WERI-Rb-1 (cell line): Measurements from ENCODE around the gene C1orf21.

Experiments used
- DNase-seq: peaks from one replicate; pipeline ENCODE4 v3.0.0-alpha.2; 2020
- H3K27ac ChIP-seq: fragments of 250-450 bp; sonication (Bioruptor Pico); 2 replicates; pipeline ENCODE4 v1.5.1; 2020; ENCODE audit warnings: mild to moderate bottlenecking, moderate library complexity
- H3K27me3 ChIP-seq: fragments of 250-450 bp; sonication (Bioruptor Pico); 2 replicates; pipeline ENCODE4 v1.5.1; 2021; ENCODE audit warnings: mild to moderate bottlenecking, low read depth, moderate library complexity; ENCODE audit not compliant: insufficient read depth, severe bottlenecking
- H3K36me3 ChIP-seq: fragments of 250-450 bp; sonication (Bioruptor Pico); 2 replicates; pipeline ENCODE4 v1.5.1; 2020; ENCODE audit warnings: mild to moderate bottlenecking, moderate library complexity
- H3K4me3 ChIP-seq: 2 replicates; pipeline ENCODE4 v1.5.1; 2011; ENCODE audit warnings: low read depth, mild to moderate bottlenecking, control low read depth, low read length
- H3K9me3 ChIP-seq: fragments of 250-450 bp; sonication (Bioruptor Pico); 2 replicates; pipeline ENCODE4 v1.5.1; 2021; ENCODE audit warnings: mild to moderate bottlenecking, moderate library complexity; ENCODE audit not compliant: severe bottlenecking
- TF ChIP-seq, protein P1 (sequence below): IDR thresholded peaks from 2 replicates; pipeline ENCODE4 v1.5.1; 2011; ENCODE audit warnings: low read depth, mild to moderate bottlenecking, control low read depth, inconsistent platforms, low read length

Gene C1orf21

GRCh38 chr1:184647471-184647870 is 260.6 kb downstream of the C1orf21 start:
- TF ChIP-seq, protein P1, sequence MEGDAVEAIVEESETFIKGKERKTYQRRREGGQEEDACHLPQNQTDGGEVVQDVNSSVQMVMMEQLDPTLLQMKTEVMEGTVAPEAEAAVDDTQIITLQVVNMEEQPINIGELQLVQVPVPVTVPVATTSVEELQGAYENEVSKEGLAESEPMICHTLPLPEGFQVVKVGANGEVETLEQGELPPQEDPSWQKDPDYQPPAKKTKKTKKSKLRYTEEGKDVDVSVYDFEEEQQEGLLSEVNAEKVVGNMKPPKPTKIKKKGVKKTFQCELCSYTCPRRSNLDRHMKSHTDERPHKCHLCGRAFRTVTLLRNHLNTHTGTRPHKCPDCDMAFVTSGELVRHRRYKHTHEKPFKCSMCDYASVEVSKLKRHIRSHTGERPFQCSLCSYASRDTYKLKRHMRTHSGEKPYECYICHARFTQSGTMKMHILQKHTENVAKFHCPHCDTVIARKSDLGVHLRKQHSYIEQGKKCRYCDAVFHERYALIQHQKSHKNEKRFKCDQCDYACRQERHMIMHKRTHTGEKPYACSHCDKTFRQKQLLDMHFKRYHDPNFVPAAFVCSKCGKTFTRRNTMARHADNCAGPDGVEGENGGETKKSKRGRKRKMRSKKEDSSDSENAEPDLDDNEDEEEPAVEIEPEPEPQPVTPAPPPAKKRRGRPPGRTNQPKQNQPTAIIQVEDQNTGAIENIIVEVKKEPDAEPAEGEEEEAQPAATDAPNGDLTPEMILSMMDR: no peak
- H3K36me3 ChIP-seq: no peaks in the 10 kb centered on the region
- H3K9me3 ChIP-seq: peaks cover 3% of the 10 kb centered on the region
- no peaks in the 10 kb centered on the region for H3K27me3 ChIP-seq
- no peak overlapping the region for H3K4me3 ChIP-seq
- no peak overlapping the region for H3K27ac ChIP-seq
- no peak for DNase-seq

DNA sequence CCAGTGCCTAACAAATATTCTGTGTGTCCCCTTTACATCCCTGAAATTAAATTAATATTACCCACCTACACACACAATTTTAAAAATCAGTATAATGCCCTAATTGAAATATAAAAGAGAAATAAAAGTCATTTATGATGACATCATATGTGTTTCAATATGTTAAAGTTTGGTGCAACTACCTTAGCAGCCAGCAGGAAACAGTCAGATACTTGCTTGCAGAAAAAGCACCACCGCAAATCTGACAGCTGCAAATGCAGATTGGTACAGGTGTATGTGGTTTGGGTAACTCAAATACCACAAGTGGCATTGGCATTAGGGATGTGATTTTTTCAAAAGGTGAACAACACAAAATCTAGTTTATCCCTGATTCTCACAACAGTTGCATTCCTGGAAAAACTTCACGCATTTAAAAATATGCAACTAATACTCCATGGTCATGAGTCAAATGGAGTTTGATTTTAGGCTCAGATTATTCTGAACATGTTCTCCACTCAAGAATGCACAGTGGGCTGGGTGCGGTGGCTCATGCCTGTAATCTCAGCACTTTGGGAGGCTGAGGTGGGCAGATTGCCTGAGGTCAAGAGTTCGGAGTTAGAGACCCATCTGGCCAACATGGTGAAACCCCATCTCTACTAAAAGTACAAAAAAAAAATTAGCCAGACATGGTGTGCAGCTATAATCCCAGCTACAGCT is 261.5 kb downstream of the C1orf21 start:
- TF ChIP-seq, protein P1: no peak
- Histone ChIP-seq H3K27me3 (no peaks in the 10 kb centered on the region), H3K4me3 (no peak overlapping the region), H3K36me3 (no peaks in the 10 kb centered on the region), H3K27ac (no peak overlapping the region), H3K9me3 (peaks cover 4% of the 10 kb centered on the region)
- DNase-seq: no peak

DNA sequence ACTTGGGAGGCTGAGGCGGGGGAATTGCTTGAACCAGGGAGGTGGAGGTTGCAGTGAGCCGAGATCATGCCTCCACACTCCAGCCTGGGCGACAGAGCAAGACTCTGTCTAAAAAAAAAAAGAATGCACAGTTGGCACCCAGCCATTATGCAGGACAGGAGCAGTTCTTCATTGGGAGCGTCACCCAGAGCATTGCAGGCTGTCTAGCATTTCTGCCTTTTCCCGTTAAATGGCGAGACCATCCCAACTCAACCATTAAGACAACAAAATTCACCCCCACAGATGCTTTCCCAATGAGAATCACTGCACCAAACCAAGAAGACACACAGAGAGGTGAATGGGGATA is 262.0 kb downstream of the C1orf21 start:
- no peak overlapping the region for H3K27ac ChIP-seq
- peaks cover 4% of the 10 kb centered on the region for H3K9me3 ChIP-seq
- no peak for DNase-seq
- TF ChIP-seq, protein P1: no peak
- H3K27me3 ChIP-seq: no peaks in the 10 kb centered on the region
- H3K4me3 ChIP-seq: no peak overlapping the region
- H3K36me3 ChIP-seq: no peaks in the 10 kb centered on the region

- Histone ChIP-seq H3K4me3 (no peak overlapping the region), H3K36me3 (no peaks in the 10 kb centered on the region), H3K27me3 (no peaks in the 10 kb centered on the region), H3K9me3 (peaks cover 4% of the 10 kb centered on the region), H3K27ac (no peak overlapping the region)
- TF ChIP-seq, protein P1: no peak
- DNase-seq: no peak
These were observed 262.6 kb downstream of the C1orf21 start for GRCh38 chr1:184649451-184649888.

DNA sequence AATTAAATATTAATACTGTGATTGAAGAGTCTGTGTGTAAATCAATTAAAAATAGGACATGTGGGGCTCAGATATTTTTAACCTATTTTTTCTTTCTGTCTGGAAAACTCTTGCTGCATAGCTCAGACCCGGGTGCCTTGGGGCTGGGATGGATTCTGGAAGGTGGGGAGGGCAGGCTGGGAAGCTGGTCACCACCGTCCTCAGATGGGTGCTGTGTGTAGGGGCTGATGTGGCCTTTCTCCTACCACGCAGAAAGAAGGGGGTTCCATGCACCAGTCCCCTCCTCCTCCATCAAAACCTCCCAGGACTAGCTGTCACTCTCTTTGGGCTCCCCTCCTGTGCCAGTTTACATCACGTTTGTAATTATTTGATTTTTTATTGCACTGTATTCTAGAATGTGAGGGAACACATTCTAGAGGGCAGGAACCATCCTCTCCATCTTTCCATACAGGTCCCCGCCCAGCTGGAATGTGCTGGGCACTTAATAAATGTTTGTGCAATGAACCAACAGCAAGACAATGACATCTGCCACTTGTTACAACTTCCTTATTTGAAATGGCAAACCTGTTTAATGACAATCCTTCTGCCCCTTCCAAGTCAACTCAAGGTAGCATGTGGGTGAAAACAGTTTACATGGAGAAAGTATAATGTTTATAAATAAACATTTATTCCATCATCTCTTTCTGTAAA is 263.5 kb downstream of the C1orf21 start:
- Histone ChIP-seq H3K27ac (no peak overlapping the region), H3K27me3 (no peaks in the 10 kb centered on the region), H3K9me3 (peaks cover 4% of the 10 kb centered on the region), H3K4me3 (no peak overlapping the region), H3K36me3 (no peaks in the 10 kb centered on the region)
- DNase-seq: no peak
- TF ChIP-seq, protein P1: no peak

- no peaks in the 10 kb centered on the region for H3K27me3 ChIP-seq
- no peak overlapping the region for H3K27ac ChIP-seq
- peaks cover 4% of the 10 kb centered on the region for H3K9me3 ChIP-seq
- H3K36me3 ChIP-seq: no peaks in the 10 kb centered on the region
- DNase-seq: no peak
- TF ChIP-seq, protein P1: no peak
- no peak overlapping the region for H3K4me3 ChIP-seq
These were observed 268.4 kb downstream of the C1orf21 start for GRCh38 chr1:184655185-184655584.
